Pancreas (tissue), 10 donors: ENCODE data around the gene ACTN2. TPM values are rescaled to one million over a fixed set of nuclear protein-coding genes. Genes with fewer than 3 reads are reported as not detected.
A peak's percentile ranks its signal among the peaks of the same experiment; 100 is the strongest.

Experiments
- ATAC-seq, 4 donors: fragments of 200-7000 bp; cut with Tn5 transposase; one replicate each; pipeline versions ENCODE4 v1.8.0 to v1.9.1; 2020; ENCODE audit warnings: mild to moderate bottlenecking in 4 of 4, moderate library complexity in 4 of 4
- DNase-seq, 6 donors: peaks; one replicate each; pipeline ENCODE4 v3.0.0-alpha.2; 2020
- FAIRE-seq: peaks from 2 replicates; lab custom pipeline; 2012; peaks lifted over from hg19 to GRCh38; lab: Jason Lieb, UNC
- H3K27ac ChIP-seq, 4 donors: fragments of 200-600 bp; sonication (generic); 1 replicate in 3 of 4; 2 replicates in 1 of 4; pipeline versions ENCODE4 v1.5.0 to v1.8.0; 2020
- H3K27me3 ChIP-seq, 4 donors: fragments of 200-600 bp; one replicate each; pipeline ENCODE4 v1.8.0; 2021
- H3K36me3 ChIP-seq, 3 donors: fragments of 200-600 bp; sonication (generic) in 1 of 3; one replicate each; pipeline versions ENCODE4 v1.5.0 to v1.8.0; 2020 to 2021
- H3K4me1 ChIP-seq, 3 donors: fragments of 200-600 bp; one replicate each; pipeline ENCODE4 v1.8.0; 2021
- H3K4me3 ChIP-seq, 4 donors: fragments of 200-600 bp; sonication (generic) in 2 of 4; one replicate each; pipeline versions ENCODE4 v1.5.0 to v1.8.0; 2020 to 2021
- H3K9me3 ChIP-seq, 4 donors: fragments of 200-600 bp; one replicate each; pipeline ENCODE4 v1.8.0; 2021
- CTCF ChIP-seq, 4 donors: fragments of 200-600 bp; sonication (generic) in 3 of 4; IDR thresholded peaks; one replicate each; pipeline versions ENCODE4 v1.5.0 to v1.8.0; 2021; ENCODE audit warnings: antibody characterized with exemption in 4 of 4
- WGBS, 2 donors: extraction: QIAGEN DNeasy Blood & Tissue Kit; methylation state at CpG; one replicate each; pipeline ENCODE4 v1.1.7; 2013; 5-methylcytosine and 5-hydroxymethylcytosine counted together
- intact Hi-C, 3 donors: fragments of 100-400 bp; cut with DNase I; formaldehyde crosslinking; loops; one replicate each; pipeline versions ENCODE4 v1.11.1 to v1.14.2; 2022
- polyA plus RNA-seq, 2 donors: library from polyadenylated mRNA; stranded (reverse); fragments of 200-250 nt; gene quantifications; one replicate each; pipeline ENCODE4 v1.2.3, GENCODE V29; 2013
- total RNA-seq, 6 donors: library from RNA; stranded (reverse); fragmentation: NEBNext Ultra II Directional in 4 of 6; extraction: Animal tissue kit (Norgen Biotek cat#: 25700) in 4 of 6; gene quantifications; one replicate each; pipeline versions ENCODE4 v1.2.1 to v1.2.4, GENCODE V29; 2021 to 2023
- donor health status: healthy with polysubstance abuse.
- donor health status: DM: no; HTN: no; CAD: no; lungs with moderate emphysema.
- donor health status: DM: no; HTN: no; CAD: no.
- donor health status: control.
- donor health status: control.
- donor health status: Bipolar disorder and iron deficiency.
- donor health status: DM: yes; HTN: yes; CAD: no.
- donor health status: DM: no; HTN: no; CAD: no.
- donor health status: DM: no; HTN: no; CAD: no.
- donor health status: DM: yes; HTN: yes; CAD: no.

ACTN2 gene
- total and polyA plus RNA-seq, 8 donors = 0.95 to 4.6 (median 1.5) TPM

DNA sequence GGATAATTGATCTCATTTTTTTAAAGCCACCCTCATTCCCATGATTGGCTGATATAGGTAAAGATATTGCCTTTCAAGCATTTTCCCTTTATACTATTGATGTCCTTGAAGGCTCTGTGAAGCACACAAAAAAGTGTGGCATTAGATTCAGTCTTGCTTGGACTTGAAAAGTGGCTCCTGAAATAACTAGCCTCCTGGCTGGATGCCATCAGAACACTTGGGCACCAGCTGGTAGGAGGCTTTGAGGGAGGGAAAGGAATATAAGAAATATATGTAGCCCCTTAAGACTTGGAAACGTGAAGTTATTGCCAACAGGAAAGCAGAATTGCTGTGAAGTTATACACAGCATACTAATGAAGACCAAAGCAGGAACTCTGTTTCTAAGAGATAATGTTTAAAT, 122.8 kb downstream of the ACTN2 start:
- H3K27me3 ChIP-seq = no peaks in the 10 kb centered on the region
- H3K27ac ChIP-seq = peak overlapping the region in 3 of 4 donors; percentile 20 to 67 (median 30)
- H3K4me1 ChIP-seq = peaks cover 23 to 31% (median 30%) of the 10 kb centered on the region in 3 donors
- TF ChIP-seq CTCF (IDR thresholded peaks at IDR 0.05) = no peak
- intact Hi-C loops = no loop called here
- FAIRE-seq (no peak), ATAC-seq (peak in 3 of 4 donors; percentile 37 to 51 (median 44)), DNase-seq (peak in 3 of 6 donors; percentile 16 to 33 (median 25))
- H3K36me3 ChIP-seq = peaks cover 0 to 23% (median 16%) of the 10 kb centered on the region in 3 donors
- H3K4me3 ChIP-seq = no peak overlapping the region
- WGBS, 2 donors = 37 to 46% methylated on average over 1 of the region's 1 CpG
- no peaks in the 10 kb centered on the region for H3K9me3 ChIP-seq

GRCh38 chr1:236810018-236810417, 123.7 kb downstream of the ACTN2 start:
- peaks cover 0 to 31% (median 20%) of the 10 kb centered on the region in 3 donors for H3K36me3 ChIP-seq
- ATAC-seq (no peak), DNase-seq (no peak), FAIRE-seq (no peak)
- H3K4me1 ChIP-seq = peaks cover 23 to 31% (median 30%) of the 10 kb centered on the region in 3 donors
- 74 to 82% methylated on average over 3 of the region's 3 CpGs for WGBS, 2 donors
- H3K27ac ChIP-seq = no peak overlapping the region
- TF ChIP-seq CTCF (IDR thresholded peaks at IDR 0.05) = no peak
- no peak overlapping the region for H3K4me3 ChIP-seq
- H3K27me3 ChIP-seq = no peaks in the 10 kb centered on the region
- no peaks in the 10 kb centered on the region for H3K9me3 ChIP-seq
- intact Hi-C loops = no loop called here

- intact Hi-C loops = no loop called here
- 43 to 45% methylated on average over 5 of the region's 5 CpGs for WGBS, 2 donors
- FAIRE-seq (no peak), ATAC-seq (peak; percentile 26 to 66 (median 54)), DNase-seq (no peak)
- Histone ChIP-seq H3K27ac (peak overlapping the region in 2 of 4 donors; percentile 10 to 23), H3K9me3 (no peaks in the 10 kb centered on the region), H3K4me3 (no peak overlapping the region), H3K27me3 (no peaks in the 10 kb centered on the region), H3K36me3 (peaks cover 0 to 46% (median 27%) of the 10 kb centered on the region in 3 donors), H3K4me1 (peaks cover 21 to 30% (median 22%) of the 10 kb centered on the region in 3 donors)
- no peak for TF ChIP-seq CTCF (IDR thresholded peaks at IDR 0.05)
These were observed 126.2 kb downstream of the ACTN2 start for GRCh38 chr1:236812334-236813030.

Other genes starting within 250 kb of the ACTN2 start
- 10 to 100 TPM; 18.5 to 55.1 (median 27.2) TPM for gene LGALS8, start 162.5 kb upstream of the ACTN2 start, total RNA-seq
- 10 to 100 TPM; 18.8 to 30.7 TPM for gene LGALS8, start 162.5 kb upstream of the ACTN2 start, polyA plus RNA-seq
- gene HEATR1, start 82.0 kb upstream of the ACTN2 start, total RNA-seq = 10 to 100 TPM; 13.7 to 21.2 (median 16.8) TPM
- gene HEATR1, start 82.0 kb upstream of the ACTN2 start, polyA plus RNA-seq = 1 to 10 TPM; 4.1 to 4.8 TPM
- gene MTR, start 108.8 kb downstream of the ACTN2 start, total RNA-seq = 10 to 100 TPM; 20.8 to 29.1 (median 25.8) TPM
- gene MTR, start 108.8 kb downstream of the ACTN2 start, polyA plus RNA-seq = 1 to 10 TPM; 8.1 to 8.6 TPM